Cardiac muscle cell (in vitro differentiated cells and primary cell): ENCODE measurements around the gene MEPCE. TPM values are rescaled to one million over a fixed set of nuclear protein-coding genes. Genes with fewer than 3 reads are reported as not detected.
A peak's percentile ranks its signal among the peaks of the same experiment; 100 is the strongest.

Experiments
- DNase-seq, 2 donors: peaks; one replicate each; pipeline versions ENCODE4 v3.0.0 to v3.0.0-alpha.2; 2010 to 2017; ENCODE audit warnings: low read depth in 1 of 2, low spot score in 1 of 2
- H3K27ac ChIP-seq: fragments of 200-600 bp; sonication (generic); 2 replicates; pipeline ENCODE4 v1.5.1; 2016
- H3K27me3 ChIP-seq: fragments of 200-600 bp; sonication (generic); 2 replicates; pipeline ENCODE4 v1.6.0; 2016; ENCODE audit warnings: control low read depth
- H3K36me3 ChIP-seq: fragments of 200-600 bp; sonication (generic); 2 replicates; pipeline ENCODE4 v1.5.1; 2016; ENCODE audit warnings: control low read depth
- H3K4me1 ChIP-seq: fragments of 200-600 bp; sonication (generic); 2 replicates; pipeline ENCODE4 v1.8.1; 2017; ENCODE audit warnings: low read depth, mild to moderate bottlenecking, mixed run types
- H3K4me3 ChIP-seq: fragments of 200-600 bp; sonication (generic); 2 replicates; pipeline ENCODE4 v1.5.1; 2016; ENCODE audit warnings: mild to moderate bottlenecking
- H3K9me3 ChIP-seq: fragments of 200-600 bp; sonication (generic); 2 replicates; pipeline ENCODE4 v1.5.1; 2017; ENCODE audit warnings: low read depth, mild to moderate bottlenecking, control low read depth
- CTCF ChIP-seq: IDR thresholded peaks from 2 replicates; pipeline ENCODE4 v1.5.1; 2012; ENCODE audit warnings: low read depth, mild to moderate bottlenecking, low read length
- polyA plus RNA-seq: library from polyadenylated mRNA; unstranded; fragments of >200 nt; fragmentation: Nextera tagmentation; extraction: Ambion mirVana; gene quantifications from 2 replicates; pipeline ENCODE4 v1.2.1, GENCODE V29; 2016
- total RNA-seq: library from RNA; depleted of rRNA; stranded (reverse); fragments of >200 nt; gene quantifications from 2 replicates; pipeline ENCODE4 v1.2.3, GENCODE V29; 2016

Gene MEPCE
- total and polyA plus RNA-seq, 2 experiments from 2014 or later, result 21.5 to 41.7 TPM

GRCh38 chr7:100465702-100466311 is 36.2 kb downstream of the MEPCE start:
- H3K27ac ChIP-seq, result no peak overlapping the region
- DNase-seq, result peak; percentile 69 to 84
- peaks cover 6% of the 10 kb centered on the region for H3K4me1 ChIP-seq
- no peak overlapping the region for H3K4me3 ChIP-seq
- H3K27me3 ChIP-seq, result no peaks in the 10 kb centered on the region
- TF ChIP-seq CTCF, result peak; percentile 75
- no peaks in the 10 kb centered on the region for H3K9me3 ChIP-seq
- H3K36me3 ChIP-seq, result peaks cover 4% of the 10 kb centered on the region

- H3K4me1 ChIP-seq, result peaks cover 6% of the 10 kb centered on the region
These were observed 37.3 kb downstream of the MEPCE start for GRCh38 chr7:100466653-100467605.

GRCh38 chr7:100467638-100468373 is 38.2 kb downstream of the MEPCE start:
- H3K36me3 ChIP-seq, result peaks cover 4% of the 10 kb centered on the region
- H3K4me3 ChIP-seq, result no peak overlapping the region
- H3K9me3 ChIP-seq, result no peaks in the 10 kb centered on the region
- peaks cover 6% of the 10 kb centered on the region for H3K4me1 ChIP-seq
- TF ChIP-seq CTCF, result no peak
- H3K27ac ChIP-seq, result no peak overlapping the region
- H3K27me3 ChIP-seq, result no peaks in the 10 kb centered on the region
- DNase-seq, result no peak

More at GRCh38 chr7:100466653-100467605, 37.3 kb downstream of the MEPCE start:
- DNase-seq, result no peak
- Histone ChIP-seq H3K27ac (no peak overlapping the region), H3K36me3 (peaks cover 4% of the 10 kb centered on the region), H3K4me3 (no peak overlapping the region), H3K9me3 (no peaks in the 10 kb centered on the region), H3K27me3 (no peaks in the 10 kb centered on the region)
- TF ChIP-seq CTCF, result no peak

GRCh38 chr7:100469227-100470044 is 39.8 kb downstream of the MEPCE start:
- no peaks in the 10 kb centered on the region for H3K9me3 ChIP-seq
- H3K36me3 ChIP-seq, result peaks cover 17% of the 10 kb centered on the region
- H3K4me1 ChIP-seq, result peaks cover 6% of the 10 kb centered on the region
- H3K27ac ChIP-seq, result peak overlapping the region; percentile 83
- H3K4me3 ChIP-seq, result no peak overlapping the region
- H3K27me3 ChIP-seq, result no peaks in the 10 kb centered on the region
- peak; percentile 82 to 91 for DNase-seq
- TF ChIP-seq CTCF, result peak; percentile 89

GRCh38 chr7:100471021-100471420 is 41.4 kb downstream of the MEPCE start:
- Histone ChIP-seq H3K27me3 (no peaks in the 10 kb centered on the region), H3K36me3 (peaks cover 17% of the 10 kb centered on the region), H3K9me3 (no peaks in the 10 kb centered on the region), H3K4me3 (no peak overlapping the region), H3K4me1 (peaks cover 20% of the 10 kb centered on the region), H3K27ac (peak overlapping the region; percentile 83)
- TF ChIP-seq CTCF, result no peak
- DNase-seq, result no peak
